Measurements from ENCODE around the gene CENPB.

The CENPB gene

DNA sequence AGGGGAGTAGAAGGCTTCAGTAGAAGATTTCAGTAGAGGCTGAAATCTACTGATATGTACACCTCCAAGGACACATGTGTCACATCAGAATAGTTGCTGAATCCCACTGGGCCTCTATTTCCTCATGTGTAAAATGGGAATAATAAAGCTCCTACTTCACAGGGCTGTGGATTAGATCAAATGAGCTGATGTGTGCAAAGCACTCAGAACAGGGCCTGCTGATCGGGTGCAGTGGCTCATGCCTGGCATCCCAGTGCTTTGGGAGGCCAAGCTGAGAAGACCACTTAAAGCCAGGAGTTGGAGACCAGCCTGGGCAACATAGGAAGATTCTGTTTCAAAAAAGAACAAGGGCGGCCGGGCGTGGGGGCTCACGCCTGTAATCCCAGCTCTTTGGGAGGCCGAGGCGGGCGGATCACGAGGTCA is 25.7 kb upstream of the CENPB start:
- FAIRE-seq (no peak), DNase-seq (ENCODE audit: low spot score) (no peak)

DNA sequence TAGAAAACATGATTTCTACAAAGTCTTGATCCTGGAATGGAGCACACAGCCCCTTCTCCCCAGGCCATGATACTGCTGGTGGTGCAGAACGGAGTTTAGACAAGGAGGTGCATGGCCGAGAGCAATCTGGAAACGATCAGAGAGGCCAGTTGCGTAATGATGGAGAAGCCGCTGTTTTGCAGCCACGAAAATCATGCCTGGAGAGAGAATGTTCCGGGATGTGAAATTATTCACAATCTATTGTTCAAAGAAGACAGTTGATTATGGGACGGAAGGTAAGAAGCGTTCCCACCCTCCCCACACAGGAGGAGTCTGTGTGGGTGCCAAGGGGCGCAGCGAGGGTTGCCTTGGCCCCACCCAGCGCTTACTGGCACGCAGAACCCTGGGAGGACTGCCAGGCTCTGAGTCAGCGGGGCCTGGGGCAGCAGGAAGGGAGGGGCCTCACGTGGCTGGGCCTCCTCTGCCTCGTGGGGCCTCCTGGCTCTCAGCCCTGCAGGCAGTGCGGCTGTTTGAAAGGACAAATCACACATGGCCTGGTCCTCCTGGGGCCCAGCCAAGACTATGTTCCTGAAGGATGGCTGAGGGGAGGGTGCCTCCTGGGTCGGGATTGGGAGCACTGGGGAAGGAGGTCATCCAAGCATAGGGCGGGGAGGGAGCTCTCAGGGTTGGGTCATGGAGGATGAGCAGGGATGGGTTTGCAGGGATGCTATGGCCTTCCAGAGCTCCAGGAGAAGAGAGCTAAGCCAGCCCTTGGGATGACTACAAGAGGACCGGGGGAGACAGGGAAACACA is 25.1 kb upstream of the CENPB start:
- peak; percentile 30 for FAIRE-seq
- peak; percentile 96 for DNase-seq (ENCODE audit: low spot score)

DNA sequence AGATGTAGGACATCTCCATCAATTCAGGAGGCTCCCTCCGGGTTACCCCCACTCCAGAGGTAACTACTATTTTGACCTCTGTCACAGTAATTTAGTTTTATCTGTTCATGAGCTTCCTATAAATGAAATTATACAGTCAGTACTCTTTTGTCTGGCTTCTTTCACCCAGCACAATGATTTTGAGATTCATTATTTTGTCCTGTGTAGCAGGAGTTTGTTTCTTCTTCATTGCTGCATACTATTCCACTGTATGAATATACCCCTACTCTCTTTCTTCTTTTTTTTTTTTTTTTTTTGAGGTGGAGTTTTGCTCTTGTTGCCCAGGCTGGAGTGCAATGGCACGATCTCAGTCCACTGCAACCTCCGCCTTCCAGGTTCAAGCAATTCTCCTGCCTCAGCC is 22.0 kb upstream of the CENPB start:
- no peak for FAIRE-seq

DNA sequence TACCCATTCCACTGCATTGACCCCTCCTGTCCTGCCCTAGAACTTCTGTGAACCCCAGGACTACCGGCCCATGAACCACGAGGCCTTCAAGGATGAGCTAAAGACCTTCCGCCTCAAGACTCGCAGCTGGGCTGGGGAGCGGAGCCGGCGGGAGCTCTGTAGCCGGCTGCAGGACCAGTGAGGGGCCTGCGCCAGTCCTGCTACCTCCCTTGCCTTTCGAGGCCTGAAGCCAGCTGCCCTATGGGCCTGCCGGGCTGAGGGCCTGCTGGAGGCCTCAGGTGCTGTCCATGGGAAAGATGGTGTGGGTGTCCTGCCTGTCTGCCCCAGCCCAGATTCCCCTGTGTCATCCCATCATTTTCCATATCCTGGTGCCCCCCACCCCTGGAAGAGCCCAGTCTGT is 18.2 kb upstream of the CENPB start:
- no peak for FAIRE-seq
- DNase-seq (ENCODE audit: low spot score), result no peak

More for the DNA sequence above, 22.0 kb upstream of the CENPB start:
- no peak for DNase-seq (ENCODE audit: low spot score)

DNA sequence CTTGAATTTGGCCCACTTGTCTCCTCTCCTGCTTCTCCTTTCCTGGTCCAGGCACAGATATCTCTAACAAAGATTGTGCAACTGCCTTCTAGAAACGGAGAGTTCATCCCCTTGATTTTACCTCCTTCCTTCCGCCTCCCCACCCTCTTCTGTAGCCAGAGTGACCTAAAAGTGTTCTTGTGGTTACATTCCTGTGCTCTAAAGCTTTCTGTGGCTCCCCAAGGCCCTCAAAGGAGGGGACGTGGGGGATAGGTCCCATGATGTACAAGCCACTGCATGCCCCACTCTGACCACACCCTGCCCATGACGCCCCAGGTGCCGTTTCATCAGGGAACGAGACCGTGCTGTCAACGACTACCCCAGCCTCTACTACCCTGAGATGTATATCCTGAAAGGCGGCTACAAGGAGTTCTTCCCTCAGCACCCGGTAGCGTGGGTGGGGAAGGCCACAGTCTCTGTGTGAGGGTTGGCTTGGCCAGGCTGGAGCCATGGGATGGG is 17.8 kb upstream of the CENPB start:
- FAIRE-seq, result no peak
- no peak for DNase-seq (ENCODE audit: low spot score)

DNA sequence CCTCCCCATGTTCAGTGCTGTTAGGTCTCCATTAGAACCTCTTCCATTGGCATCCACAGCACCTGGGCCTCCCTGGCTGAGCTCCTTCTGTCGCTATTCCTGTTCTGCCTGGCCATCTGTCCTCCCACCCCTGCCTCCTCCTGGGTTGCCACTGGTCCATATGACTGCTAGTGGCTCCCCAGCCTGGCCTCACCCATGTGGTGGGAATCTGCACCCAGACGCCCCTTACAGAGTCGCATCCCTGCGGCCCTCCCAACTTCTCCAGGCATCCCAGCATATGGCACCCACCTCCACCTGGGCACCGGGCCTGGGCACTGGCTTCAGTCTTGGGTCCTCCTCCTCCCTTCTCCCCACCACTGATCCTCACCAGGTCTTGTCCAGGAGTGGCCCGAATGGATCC is 17.3 kb upstream of the CENPB start:
- no peak for DNase-seq (ENCODE audit: low spot score)
- no peak for FAIRE-seq

DNA sequence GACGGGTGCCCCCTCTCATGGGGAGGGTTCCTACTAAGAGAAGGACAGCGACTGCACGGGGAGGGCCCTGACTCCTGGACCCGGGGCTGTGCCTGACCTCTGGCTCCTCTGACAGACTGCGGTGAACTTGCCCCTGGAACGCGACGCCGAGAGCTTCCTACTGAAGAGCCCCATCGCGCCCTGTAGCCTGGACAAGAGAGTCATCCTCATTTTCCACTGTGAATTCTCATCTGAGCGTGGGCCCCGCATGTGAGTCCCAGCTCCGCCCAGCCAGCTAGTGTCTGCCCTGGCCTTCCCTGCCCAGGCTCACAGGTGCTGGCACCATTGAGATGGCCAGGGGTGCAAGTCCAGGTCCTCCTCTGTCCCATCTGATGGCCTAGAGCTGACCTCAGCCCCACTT is 16.7 kb upstream of the CENPB start:
- FAIRE-seq (no peak), DNase-seq (ENCODE audit: low spot score) (no peak)

DNA sequence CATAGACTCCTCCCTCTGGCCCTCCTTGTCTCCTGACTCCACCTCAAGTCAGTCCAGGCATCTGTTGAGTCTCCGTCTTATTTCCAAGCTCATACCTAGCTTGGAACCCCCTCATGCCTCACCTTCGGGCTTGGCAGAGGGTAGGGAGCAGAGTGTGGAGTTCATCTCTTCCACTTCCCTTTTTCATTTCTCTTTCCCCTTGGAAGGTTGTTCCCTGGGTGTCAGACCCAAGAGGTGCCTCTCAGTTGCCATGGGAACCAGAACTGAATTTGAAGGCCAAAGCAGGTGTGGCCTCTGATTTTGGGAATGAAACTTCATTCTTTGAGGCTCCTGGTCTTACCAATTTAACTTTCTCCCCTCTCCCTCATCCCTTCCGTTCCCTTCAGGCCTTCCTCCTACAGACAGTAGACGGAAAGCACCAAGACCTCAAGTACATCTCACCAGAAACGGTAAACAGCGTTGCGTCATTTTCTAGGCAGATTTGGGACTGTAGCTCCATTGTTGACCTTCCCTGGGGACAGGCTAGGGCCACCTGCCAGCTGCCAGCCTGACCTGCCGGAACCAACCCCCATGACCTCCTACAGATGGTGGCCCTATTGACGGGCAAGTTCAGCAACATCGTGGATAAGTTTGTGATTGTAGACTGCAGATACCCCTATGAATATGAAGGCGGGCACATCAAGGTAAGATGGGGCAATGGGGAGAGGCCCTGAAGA is 16.1 kb upstream of the CENPB start:
- FAIRE-seq (no peak), DNase-seq (ENCODE audit: low spot score) (no peak)

DNA sequence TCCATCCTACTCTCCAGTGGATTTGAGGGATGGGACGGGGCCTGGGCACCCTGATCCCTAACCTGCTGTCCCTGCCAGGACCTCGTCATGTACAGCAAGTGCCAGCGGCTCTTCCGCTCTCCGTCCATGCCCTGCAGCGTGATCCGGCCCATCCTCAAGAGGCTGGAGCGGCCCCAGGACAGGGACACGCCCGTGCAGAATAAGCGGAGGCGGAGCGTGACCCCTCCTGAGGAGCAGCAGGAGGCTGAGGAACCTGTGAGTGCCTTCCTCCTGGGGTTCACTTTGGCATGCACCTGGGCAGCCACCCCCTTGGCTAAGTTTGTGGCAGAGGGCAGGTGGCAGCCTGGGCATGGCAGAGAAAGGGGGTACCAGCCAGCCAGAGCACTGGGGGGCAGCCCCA is 15.3 kb upstream of the CENPB start:
- no peak for FAIRE-seq
- DNase-seq (ENCODE audit: low spot score), result no peak

DNA sequence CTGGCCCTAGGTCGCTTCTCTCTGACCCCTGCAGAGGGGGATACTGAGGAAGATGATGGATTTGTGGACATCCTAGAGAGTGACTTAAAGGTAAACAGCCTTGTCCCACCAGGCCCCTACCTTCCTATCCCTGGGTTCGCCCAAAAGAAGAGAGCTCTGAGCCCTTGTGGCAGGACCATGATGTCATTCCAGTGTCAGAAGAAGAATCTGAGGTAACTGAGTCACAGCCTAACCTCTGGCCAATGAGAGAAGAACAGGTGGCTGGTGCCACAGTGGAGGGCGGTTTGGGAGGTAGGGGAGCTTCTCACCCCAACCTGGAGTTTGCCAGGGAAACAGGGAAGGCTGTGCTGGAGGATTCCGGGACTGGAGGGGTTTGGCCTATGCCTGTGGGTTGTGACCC is 14.8 kb upstream of the CENPB start:
- FAIRE-seq (no peak), DNase-seq (ENCODE audit: low spot score) (no peak)

DNA sequence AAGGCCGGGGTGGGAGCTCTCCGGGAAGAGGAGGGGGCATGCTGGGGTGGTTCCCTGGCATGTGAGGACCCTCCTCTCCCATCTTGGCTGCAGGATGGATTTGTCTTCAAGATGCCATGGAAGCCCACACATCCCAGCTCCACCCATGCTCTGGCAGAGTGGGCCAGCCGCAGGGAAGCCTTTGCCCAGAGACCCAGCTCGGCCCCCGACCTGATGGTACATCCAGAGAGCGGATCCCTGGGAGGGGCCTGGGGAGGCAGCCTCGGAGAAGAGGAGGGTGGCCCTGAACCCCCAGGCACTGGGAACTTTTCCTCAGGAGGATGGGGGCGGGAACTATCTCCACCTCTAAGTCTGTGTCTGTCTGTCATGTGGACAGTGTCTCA is 14.3 kb upstream of the CENPB start:
- no peak for FAIRE-seq
- DNase-seq (ENCODE audit: low spot score), result no peak

DNA sequence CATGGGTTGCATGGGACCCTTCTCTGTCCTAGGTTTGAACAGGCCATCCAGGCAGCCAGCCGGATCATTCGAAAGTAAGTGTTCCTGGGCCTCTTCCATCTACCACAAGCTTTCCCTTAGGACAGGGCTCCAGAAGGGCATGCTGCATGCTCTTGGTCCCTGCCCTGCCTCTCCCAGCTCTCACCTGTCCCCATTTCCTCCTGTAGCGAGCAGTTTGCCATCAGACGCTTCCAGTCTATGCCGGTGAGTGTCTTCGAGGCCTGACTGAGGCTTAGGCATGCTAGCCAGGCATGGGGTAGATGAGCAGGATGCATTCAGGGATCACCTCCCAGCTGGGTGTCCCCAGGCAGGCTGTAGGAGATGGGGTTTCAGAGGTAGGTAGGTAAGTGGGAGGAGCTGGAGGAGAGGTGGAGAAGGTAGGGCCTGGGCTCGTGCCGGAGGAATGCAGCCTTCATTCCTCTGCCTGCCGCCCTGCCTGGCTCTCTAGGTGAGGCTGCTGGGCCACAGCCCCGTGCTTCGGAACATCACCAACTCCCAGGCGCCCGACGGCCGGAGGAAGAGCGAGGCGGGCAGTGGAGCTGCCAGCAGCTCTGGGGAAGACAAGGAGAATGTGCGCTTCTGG is 13.8 kb upstream of the CENPB start:
- DNase-seq (ENCODE audit: low spot score) (no peak), FAIRE-seq (no peak)

DNA sequence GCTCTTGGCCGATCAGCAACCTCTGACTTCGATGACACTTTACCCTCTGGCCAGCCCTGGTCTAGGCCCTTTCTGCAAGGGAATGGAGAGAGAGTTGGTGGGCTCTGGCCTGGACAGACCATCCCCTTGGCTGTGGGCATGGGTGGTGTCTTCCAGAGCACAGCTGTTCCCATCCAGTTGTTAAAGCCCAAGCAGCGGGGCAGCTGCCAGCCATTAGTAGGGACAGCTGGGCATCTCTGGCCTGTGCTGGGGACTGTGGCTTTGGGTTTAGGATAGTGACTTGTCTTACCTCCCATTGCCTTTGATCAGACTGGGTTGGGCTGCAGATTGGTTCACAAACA is 12.3 kb upstream of the CENPB start:
- DNase-seq (ENCODE audit: low spot score) (no peak), FAIRE-seq (no peak)

DNA sequence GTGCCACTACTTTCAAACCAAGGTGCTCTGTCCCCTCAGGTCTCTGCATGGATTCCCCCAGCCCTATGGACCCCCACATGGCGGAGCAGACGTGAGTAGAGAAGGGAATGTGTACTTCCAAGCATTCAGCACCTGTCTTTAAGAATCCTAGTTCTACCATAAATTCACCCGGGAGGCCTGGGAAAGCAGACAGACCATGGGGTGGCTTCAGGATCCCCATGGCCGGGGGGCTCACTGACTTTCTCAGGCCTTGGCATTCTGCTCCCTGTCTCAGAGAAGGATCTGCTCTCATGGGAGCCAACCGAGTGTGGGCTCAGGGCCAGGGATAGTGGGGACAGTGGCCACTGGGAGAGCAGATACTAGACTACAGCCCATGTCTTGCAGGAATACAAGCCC is 11.8 kb upstream of the CENPB start:
- FAIRE-seq, result no peak
- no peak for DNase-seq (ENCODE audit: low spot score)

DNA sequence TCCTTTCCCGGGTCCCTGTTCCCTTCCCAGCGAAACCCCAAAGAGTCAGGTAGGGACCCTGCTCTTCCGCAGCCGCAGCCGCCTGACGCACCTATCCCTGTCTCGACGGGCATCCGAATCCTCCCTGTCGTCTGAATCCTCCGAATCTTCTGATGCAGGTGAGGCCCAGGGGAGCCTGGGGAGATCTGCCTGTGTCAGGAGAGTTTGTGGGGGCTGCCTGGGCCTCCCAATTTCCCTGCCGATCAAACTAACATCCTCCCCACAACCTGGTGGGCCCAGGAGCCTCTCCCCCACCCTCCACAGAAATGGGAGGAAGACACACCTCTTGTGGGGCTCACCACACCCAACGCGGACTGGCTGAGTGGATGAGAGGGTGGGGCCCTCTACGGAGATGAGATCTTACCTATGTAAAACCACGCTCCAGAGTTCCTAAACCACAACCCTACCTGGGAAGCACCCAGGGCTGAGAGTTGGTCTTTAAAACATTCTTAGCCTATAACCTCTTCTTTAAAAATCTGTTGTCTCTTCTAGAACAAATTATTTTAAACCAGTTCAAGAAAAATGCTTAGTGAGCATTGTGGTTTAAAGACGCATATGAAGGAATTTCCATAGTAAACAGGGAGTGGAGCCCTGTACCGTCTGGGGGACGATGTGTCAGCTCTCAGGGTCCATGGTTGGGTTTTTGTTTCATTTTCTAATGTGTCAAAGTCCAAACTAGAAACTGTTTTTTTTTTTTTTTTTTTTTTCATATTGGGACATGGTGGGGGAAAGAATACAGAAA is 11.2 kb upstream of the CENPB start:
- no peak for DNase-seq (ENCODE audit: low spot score)
- no peak for FAIRE-seq

DNA sequence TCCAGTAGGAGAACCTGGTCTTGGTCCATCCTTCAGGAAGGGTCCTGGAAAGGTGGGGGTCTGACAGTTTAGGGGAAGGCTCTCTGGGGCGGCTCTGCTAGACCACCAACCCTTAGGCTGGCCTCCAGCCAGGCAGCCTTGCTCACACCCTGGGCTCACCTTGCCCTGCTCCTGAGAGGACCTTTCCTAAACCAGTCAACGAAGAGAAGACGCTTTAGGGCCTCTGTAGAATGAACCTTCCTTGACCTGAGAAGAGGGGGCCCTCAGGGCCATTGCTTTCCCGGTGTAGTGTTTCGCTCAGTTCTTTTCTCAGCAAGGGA is 10.6 kb upstream of the CENPB start:
- DNase-seq (ENCODE audit: low spot score) (no peak), FAIRE-seq (no peak)

DNA sequence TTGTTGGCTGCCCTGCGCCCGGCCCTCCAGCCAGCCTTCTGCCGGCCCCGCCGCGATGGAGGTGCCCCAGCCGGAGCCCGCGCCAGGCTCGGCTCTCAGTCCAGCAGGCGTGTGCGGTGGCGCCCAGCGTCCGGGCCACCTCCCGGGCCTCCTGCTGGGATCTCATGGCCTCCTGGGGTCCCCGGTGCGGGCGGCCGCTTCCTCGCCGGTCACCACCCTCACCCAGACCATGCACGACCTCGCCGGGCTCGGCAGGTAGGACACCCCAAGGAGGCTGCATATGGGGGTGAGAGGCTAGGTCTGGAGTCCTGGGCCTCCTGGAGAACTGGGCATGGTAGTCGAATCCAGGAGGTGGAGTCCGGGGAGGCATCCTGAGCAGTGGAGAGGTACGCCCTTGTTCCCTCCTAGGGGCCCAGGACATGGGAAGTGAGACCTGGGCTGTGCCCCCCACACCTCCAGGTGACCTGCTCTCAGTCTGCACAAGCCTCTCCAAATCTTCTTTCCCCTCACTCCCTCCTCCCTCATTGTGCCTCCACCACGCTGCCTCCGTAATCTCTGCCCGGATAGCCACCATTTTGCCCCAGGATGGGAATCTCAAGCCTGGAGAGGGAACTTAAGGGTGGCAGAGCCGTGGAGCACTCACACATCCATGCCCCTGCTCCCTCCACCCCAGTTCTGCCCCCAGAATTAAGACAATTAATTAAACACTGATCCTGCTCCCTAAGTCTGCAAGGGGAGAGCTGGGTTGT is 10.1 kb upstream of the CENPB start:
- DNase-seq (ENCODE audit: low spot score) (no peak), FAIRE-seq (no peak)

DNA sequence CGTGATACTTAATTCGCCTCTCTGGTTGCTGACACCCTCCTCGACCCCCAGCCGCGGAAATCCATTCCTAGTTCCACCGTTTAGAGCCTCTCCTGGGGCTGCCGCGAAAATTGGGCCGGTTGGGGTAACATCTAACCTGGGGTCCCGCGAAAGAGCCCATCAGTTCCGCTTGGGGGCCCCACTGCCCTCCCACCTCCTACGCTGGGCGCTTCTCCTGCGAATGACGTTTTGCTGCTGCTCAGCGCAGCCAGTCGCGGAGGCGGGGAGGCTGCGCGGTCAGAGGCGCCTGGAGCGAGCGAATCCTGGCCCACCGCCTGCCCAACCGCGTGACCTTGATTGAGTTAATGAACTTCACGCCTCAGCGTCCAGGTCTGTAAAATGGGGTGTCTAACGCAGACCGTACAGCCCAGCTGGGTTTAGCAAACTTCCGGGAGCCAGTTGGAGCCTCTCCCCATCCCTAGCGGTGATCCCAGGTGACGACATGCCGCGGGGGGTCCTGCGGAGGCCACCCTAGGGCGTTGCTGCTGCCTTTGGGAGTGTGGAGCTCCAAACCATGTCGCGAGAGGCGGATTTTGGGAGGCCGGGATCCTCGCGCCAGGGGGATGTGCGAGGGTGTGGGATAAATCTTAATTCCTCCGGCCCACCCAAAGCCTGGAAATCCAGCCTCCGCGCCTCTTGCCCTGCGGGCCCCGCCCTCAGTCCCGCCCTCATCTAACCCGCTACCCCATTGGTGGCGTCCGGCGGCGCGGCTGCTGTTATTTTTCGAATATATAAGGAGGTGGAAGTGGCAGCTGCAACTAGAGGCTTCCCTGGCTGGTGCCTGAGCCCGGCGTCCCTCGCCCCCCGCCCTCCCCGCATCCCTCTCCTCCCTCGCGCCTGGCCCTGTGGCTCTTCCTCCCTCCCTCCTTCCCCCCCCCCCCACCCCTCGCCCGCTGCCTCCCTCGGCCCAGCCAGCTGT is 9.2 kb upstream of the CENPB start, which contains the start of gene CDC25B:
TSS of gene CDC25B (plus strand) at position 800 of the 958 bp plus-strand sequence. CDS start 222 bp downstream, outside the sequence.
- FAIRE-seq, result no peak
- peak; percentile 91 for DNase-seq (ENCODE audit: low spot score)

DNA sequence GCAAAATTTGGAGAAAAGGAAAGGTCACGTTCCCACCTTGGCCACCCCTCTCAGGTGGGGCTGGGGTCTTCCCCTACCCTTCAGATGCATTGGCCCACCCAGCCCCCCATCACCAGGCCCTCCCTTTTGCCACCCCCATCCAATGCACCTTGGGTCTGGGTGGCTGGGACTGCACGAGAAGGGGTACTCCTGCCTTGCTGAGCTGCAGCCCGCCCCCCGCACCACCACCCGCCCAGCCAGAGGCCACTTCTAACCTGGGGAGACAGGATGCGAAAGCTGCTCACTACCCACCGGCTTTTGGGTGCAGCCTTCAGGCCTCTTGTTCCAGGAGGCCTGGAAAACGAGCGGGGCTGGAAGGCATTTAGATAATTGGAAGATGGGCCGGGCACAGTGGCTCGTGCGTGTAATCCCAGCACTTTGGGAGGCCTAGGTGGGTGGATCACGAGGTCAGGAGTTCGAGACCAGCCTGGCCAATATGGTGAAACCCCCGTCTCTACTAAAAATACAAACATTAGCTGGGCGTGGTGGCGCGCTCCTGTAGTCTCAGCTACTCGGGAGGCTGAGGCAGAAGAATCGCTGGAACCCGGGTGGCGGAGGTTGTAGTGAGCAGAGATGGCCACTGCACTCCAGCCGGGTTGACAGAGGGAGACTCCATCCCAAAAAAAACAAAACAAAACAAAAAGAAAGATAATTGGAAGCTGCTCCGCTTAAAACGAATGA is 8.3 kb upstream of the CENPB start:
- FAIRE-seq, result no peak
- DNase-seq (ENCODE audit: low spot score), result no peak
